Fibroblast of pulmonary artery (primary cell): ENCODE data around the gene RNF150.

Experiments
- DNase-seq: peaks from one replicate; pipeline ENCODE4 v3.0.0-alpha.2; 2010; ENCODE audit warnings: low read depth
- H3K4me3 ChIP-seq: replicated peaks from 2 replicates; pipeline ENCODE4 v1.5.1; 2011; ENCODE audit warnings: low read depth, mild to moderate bottlenecking, control low read depth, low read length, moderate library complexity
- TF ChIP-seq, protein P1 (sequence below): IDR thresholded peaks from 2 replicates; pipeline ENCODE4 v1.5.1; 2011; ENCODE audit warnings: mild to moderate bottlenecking, control low read depth, low read length, inconsistent platforms; ENCODE audit errors: missing control alignments

RNF150 gene

GRCh38 chr4:140893939-140894338 is 239.3 kb downstream of the RNF150 start:
- TF ChIP-seq, protein P1, sequence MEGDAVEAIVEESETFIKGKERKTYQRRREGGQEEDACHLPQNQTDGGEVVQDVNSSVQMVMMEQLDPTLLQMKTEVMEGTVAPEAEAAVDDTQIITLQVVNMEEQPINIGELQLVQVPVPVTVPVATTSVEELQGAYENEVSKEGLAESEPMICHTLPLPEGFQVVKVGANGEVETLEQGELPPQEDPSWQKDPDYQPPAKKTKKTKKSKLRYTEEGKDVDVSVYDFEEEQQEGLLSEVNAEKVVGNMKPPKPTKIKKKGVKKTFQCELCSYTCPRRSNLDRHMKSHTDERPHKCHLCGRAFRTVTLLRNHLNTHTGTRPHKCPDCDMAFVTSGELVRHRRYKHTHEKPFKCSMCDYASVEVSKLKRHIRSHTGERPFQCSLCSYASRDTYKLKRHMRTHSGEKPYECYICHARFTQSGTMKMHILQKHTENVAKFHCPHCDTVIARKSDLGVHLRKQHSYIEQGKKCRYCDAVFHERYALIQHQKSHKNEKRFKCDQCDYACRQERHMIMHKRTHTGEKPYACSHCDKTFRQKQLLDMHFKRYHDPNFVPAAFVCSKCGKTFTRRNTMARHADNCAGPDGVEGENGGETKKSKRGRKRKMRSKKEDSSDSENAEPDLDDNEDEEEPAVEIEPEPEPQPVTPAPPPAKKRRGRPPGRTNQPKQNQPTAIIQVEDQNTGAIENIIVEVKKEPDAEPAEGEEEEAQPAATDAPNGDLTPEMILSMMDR, result no peak
- peak; percentile 14 for DNase-seq

GRCh38 chr4:140888054-140888453 is 245.2 kb downstream of the RNF150 start:
- DNase-seq, result no peak
- no peak overlapping the region for H3K4me3 ChIP-seq
- TF ChIP-seq, protein P1, result no peak

More at GRCh38 chr4:140893939-140894338, 239.3 kb downstream of the RNF150 start:
- H3K4me3 ChIP-seq, result no peak overlapping the region

DNA sequence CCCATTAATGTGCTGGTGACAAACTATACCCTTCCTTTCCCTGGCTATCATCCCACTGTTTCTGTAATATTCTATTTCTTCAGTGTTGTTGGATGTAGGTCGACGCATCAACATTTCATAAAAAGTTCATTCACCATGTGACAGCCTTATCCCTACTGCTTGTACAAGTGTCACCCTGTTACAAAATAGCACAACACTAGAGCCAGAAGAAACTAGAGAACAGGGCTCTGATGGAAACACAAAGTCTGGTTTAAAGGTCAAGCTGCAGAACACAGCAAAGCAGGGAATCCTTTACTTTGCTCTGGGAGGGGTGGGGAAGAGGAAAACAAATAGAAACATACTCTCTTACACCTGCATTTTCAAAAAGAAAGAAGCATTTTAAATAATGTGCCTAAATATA is 245.8 kb downstream of the RNF150 start:
- TF ChIP-seq, protein P1, result no peak
- H3K4me3 ChIP-seq, result no peak overlapping the region
- no peak for DNase-seq

GRCh38 chr4:140884431-140885058 is 248.7 kb downstream of the RNF150 start:
- DNase-seq, result peak; percentile 82
- no peak overlapping the region for H3K4me3 ChIP-seq
- TF ChIP-seq, protein P1, result peak; percentile 80

GRCh38 chr4:140877781-140878180 is 255.5 kb downstream of the RNF150 start:
- DNase-seq, result no peak
- TF ChIP-seq, protein P1, result no peak
- H3K4me3 ChIP-seq, result no peak overlapping the region

GRCh38 chr4:140876615-140877364 is 256.5 kb downstream of the RNF150 start:
- peak; percentile 21 for DNase-seq
- TF ChIP-seq, protein P1, result no peak
- no peak overlapping the region for H3K4me3 ChIP-seq
